H1 (cell line): Measurements from ENCODE around the gene RTN3. TPM values are rescaled to one million over a fixed set of nuclear protein-coding genes. Genes with fewer than 3 reads are reported as not detected.

Source experiments
- CEBPB ChIP-seq: IDR thresholded peaks from 2 replicates; pipeline ENCODE4 v1.6.1; 2012; ENCODE audit warnings: low read depth, low read length
- CHD1 ChIP-seq: IDR thresholded peaks from 2 replicates; pipeline ENCODE4 v1.6.1; 2012; ENCODE audit warnings: low read depth, low read length, improper control_type of control experiment
- HDAC2 ChIP-seq, 2 experiments: fragments of 300-600 bp in 1 of 2; sonication (generic) in 1 of 2; IDR thresholded peaks; 2 replicates each; pipeline ENCODE4 v1.6.1; 2011 to 2012; ENCODE audit warnings: low read depth in 2 of 2, low read length in 2 of 2, mild to moderate bottlenecking in 2 of 2, moderate library complexity in 2 of 2, borderline replicate concordance in 1 of 2, inconsistent platforms in 1 of 2
- KDM1A ChIP-seq: fragments of 200-600, 300-600 bp; sonication (generic); IDR thresholded peaks from 2 replicates; pipeline ENCODE4 v1.7.1; 2016; ENCODE audit warnings: mild to moderate bottlenecking, low read length, borderline replicate concordance
- PHF8 ChIP-seq: fragments of 200-600 bp; sonication (generic); conservative IDR thresholded peaks from 2 replicates; pipeline ENCODE4 v1.7.1; 2012; ENCODE audit warnings: low read depth, mild to moderate bottlenecking, inconsistent platforms, low read length, moderate library complexity
- RAD21 ChIP-seq, 2 experiments: IDR thresholded peaks in 1 of 2; conservative IDR thresholded peaks in 1 of 2; 2 replicates each; pipeline ENCODE4 v1.6.1; 2011; ENCODE audit warnings: low read depth in 2 of 2, low read length in 2 of 2, improper control_type of control experiment in 1 of 2, inconsistent platforms in 1 of 2, mild to moderate bottlenecking in 1 of 2, moderate library complexity in 1 of 2
- TAF7 ChIP-seq: optimal IDR thresholded peaks from 2 replicates; pipeline ENCODE3; 2011; ENCODE audit warnings: low read depth, mild to moderate bottlenecking, inconsistent platforms, low read length, moderate library complexity, borderline replicate concordance
- ZNF274 ChIP-seq: IDR thresholded peaks from 2 replicates; pipeline ENCODE4 v1.7.0; 2012; ENCODE audit warnings: low read length, borderline replicate concordance; ENCODE audit errors: extremely low read depth
- polyA plus RNA-seq, 7 experiments: library from polyadenylated mRNA; depleted of rRNA in 3 of 7; stranded (reverse) in 5 of 7; unstranded in 2 of 7; fragments of >200 nt in 5 of 7; fragments of 200-250 nt in 2 of 7; gene quantifications; 1 replicate in 5 of 7; 2 replicates in 1 of 7; 4 replicates in 1 of 7; pipeline versions ENCODE4 v1.2.1 to v1.2.3, GENCODE V29; 2011 to 2013; ENCODE audit warnings: missing spikeins in 2 of 7, mixed read lengths in 2 of 7
- total RNA-seq: library from RNA; stranded (reverse); fragmentation: NEBNext Ultra II Directional; extraction: Animal tissue kit (Norgen Biotek cat#: 25700); gene quantifications from 2 replicates; pipeline ENCODE4 v1.2.1, GENCODE V29; 2021
- TF ChIP-seq, protein P1 (sequence below): fragments of 300-600 bp; sonication (generic); IDR thresholded peaks from 2 replicates; pipeline ENCODE4 v1.7.1; 2012; ENCODE audit warnings: low read length, moderate library complexity, mild to moderate bottlenecking, inconsistent platforms; ENCODE audit not compliant: insufficient replicate concordance

RTN3 gene
- total and polyA plus RNA-seq, 2 of the 8 experiments (the other 6 are each of a cell fraction or from before 2014, with no cell fraction given) = 160 to 203 TPM

DNA sequence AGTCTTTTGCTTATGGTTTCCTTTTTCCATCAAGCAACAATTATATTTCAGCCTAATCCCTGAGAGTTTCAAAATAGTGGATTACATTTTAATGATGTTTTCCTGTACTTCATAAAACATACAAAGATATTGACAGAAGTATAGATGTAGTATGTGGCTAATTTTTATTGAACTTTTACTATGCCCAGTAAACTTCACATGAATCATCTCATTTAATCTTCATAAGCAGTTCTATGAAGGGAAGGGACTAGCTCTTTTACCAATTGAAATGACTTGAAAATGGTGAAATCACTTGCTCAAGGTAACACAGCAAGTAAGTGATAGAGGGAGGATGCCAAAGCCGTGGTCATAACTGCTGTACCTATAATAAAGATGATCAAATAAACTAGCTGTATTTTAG is 27.5 kb downstream of the RTN3 start (continued):
- TF ChIP-seq, protein P1, sequence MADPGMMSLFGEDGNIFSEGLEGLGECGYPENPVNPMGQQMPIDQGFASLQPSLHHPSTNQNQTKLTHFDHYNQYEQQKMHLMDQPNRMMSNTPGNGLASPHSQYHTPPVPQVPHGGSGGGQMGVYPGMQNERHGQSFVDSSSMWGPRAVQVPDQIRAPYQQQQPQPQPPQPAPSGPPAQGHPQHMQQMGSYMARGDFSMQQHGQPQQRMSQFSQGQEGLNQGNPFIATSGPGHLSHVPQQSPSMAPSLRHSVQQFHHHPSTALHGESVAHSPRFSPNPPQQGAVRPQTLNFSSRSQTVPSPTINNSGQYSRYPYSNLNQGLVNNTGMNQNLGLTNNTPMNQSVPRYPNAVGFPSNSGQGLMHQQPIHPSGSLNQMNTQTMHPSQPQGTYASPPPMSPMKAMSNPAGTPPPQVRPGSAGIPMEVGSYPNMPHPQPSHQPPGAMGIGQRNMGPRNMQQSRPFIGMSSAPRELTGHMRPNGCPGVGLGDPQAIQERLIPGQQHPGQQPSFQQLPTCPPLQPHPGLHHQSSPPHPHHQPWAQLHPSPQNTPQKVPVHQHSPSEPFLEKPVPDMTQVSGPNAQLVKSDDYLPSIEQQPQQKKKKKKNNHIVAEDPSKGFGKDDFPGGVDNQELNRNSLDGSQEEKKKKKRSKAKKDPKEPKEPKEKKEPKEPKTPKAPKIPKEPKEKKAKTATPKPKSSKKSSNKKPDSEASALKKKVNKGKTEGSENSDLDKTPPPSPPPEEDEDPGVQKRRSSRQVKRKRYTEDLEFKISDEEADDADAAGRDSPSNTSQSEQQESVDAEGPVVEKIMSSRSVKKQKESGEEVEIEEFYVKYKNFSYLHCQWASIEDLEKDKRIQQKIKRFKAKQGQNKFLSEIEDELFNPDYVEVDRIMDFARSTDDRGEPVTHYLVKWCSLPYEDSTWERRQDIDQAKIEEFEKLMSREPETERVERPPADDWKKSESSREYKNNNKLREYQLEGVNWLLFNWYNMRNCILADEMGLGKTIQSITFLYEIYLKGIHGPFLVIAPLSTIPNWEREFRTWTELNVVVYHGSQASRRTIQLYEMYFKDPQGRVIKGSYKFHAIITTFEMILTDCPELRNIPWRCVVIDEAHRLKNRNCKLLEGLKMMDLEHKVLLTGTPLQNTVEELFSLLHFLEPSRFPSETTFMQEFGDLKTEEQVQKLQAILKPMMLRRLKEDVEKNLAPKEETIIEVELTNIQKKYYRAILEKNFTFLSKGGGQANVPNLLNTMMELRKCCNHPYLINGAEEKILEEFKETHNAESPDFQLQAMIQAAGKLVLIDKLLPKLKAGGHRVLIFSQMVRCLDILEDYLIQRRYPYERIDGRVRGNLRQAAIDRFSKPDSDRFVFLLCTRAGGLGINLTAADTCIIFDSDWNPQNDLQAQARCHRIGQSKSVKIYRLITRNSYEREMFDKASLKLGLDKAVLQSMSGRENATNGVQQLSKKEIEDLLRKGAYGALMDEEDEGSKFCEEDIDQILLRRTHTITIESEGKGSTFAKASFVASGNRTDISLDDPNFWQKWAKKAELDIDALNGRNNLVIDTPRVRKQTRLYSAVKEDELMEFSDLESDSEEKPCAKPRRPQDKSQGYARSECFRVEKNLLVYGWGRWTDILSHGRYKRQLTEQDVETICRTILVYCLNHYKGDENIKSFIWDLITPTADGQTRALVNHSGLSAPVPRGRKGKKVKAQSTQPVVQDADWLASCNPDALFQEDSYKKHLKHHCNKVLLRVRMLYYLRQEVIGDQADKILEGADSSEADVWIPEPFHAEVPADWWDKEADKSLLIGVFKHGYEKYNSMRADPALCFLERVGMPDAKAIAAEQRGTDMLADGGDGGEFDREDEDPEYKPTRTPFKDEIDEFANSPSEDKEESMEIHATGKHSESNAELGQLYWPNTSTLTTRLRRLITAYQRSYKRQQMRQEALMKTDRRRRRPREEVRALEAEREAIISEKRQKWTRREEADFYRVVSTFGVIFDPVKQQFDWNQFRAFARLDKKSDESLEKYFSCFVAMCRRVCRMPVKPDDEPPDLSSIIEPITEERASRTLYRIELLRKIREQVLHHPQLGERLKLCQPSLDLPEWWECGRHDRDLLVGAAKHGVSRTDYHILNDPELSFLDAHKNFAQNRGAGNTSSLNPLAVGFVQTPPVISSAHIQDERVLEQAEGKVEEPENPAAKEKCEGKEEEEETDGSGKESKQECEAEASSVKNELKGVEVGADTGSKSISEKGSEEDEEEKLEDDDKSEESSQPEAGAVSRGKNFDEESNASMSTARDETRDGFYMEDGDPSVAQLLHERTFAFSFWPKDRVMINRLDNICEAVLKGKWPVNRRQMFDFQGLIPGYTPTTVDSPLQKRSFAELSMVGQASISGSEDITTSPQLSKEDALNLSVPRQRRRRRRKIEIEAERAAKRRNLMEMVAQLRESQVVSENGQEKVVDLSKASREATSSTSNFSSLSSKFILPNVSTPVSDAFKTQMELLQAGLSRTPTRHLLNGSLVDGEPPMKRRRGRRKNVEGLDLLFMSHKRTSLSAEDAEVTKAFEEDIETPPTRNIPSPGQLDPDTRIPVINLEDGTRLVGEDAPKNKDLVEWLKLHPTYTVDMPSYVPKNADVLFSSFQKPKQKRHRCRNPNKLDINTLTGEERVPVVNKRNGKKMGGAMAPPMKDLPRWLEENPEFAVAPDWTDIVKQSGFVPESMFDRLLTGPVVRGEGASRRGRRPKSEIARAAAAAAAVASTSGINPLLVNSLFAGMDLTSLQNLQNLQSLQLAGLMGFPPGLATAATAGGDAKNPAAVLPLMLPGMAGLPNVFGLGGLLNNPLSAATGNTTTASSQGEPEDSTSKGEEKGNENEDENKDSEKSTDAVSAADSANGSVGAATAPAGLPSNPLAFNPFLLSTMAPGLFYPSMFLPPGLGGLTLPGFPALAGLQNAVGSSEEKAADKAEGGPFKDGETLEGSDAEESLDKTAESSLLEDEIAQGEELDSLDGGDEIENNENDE = no peak
- TF ChIP-seq TAF7 = no peak
- no peak for TF ChIP-seq RAD21 (IDR thresholded peaks at IDR 0.05 in 1 of 2, conservative IDR thresholded peaks at IDR 0.05 in 1 of 2; ENCODE audit: low read depth in 2 of 2, low read length in 2 of 2)
- no peak for TF ChIP-seq HDAC2 (IDR thresholded peaks at IDR 0.05; ENCODE audit: borderline replicate concordance in 1 of 2, low read depth in 2 of 2, low read length in 2 of 2)
- no peak for TF ChIP-seq ZNF274
- no peak for TF ChIP-seq CEBPB
- TF ChIP-seq PHF8 = no peak
- TF ChIP-seq CHD1 = no peak
- TF ChIP-seq KDM1A = no peak
